GM12878 (cell line): Measurements from ENCODE around the gene CLNK. TPM values are rescaled to one million over a fixed set of nuclear protein-coding genes. Genes with fewer than 3 reads are reported as not detected.

Experiments used
- ATAC-seq: fragments of 200-7000 bp; cut with Tn5 transposase; 3 replicates; pipeline ENCODE4 v1.9.1; 2020; ENCODE audit warnings: mild to moderate bottlenecking, moderate library complexity
- BruUV-seq: library from RNA; stranded (reverse); fragments of 400-500 nt; replicated peaks from 2 replicates; lab custom pipeline; 2021; lab: Mats Ljungman, UMichigan
- CTCF ChIA-PET: fragments of 300-600 bp; sonication (Branson Sonifier 250); formaldehyde crosslinking; extraction: SDS; loops from one replicate; lab custom pipeline; 2021; ENCODE audit warnings: inconsistent platforms; lab: Yijun Ruan, JAX
- POLR2A ChIA-PET: fragments of 350-600 bp; formaldehyde crosslinking; extraction: SDS; loops from one replicate; lab custom pipeline; 2021; ENCODE audit warnings: inconsistent platforms; lab: Charles Lee
- RAD21 ChIA-PET: fragments of 300-600 bp; sonication (Branson Sonifier 250); formaldehyde crosslinking; loops from one replicate; lab custom pipeline; 2023; ENCODE audit warnings: antibody characterized with exemption; ENCODE audit not compliant: unreplicated experiment; lab: Charles Lee
- SMC1A ChIA-PET: fragments of 300-600 bp; sonication (Branson Sonifier 250); formaldehyde crosslinking; loops from one replicate; lab custom pipeline; 2023; ENCODE audit not compliant: unreplicated experiment, uncharacterized antibody; lab: Charles Lee
- DNase-seq: peaks from one replicate; pipeline ENCODE4 v3.0.0-alpha.2; 2011; ENCODE audit warnings: low read depth, low spot score
- FAIRE-seq: peaks from 3 replicates; lab custom pipeline; 2011; peaks lifted over from hg19 to GRCh38; lab: Jason Lieb, UNC
- H2AFZ ChIP-seq: 2 replicates; pipeline ENCODE4 v1.6.0; 2011; ENCODE audit warnings: low read depth, low read length, control low read depth; ENCODE audit not compliant: control insufficient read depth
- H3K27ac ChIP-seq: 2 replicates; pipeline ENCODE4 v1.5.1; 2011; ENCODE audit warnings: control low read depth; ENCODE audit not compliant: control insufficient read depth, insufficient read depth
- H3K27me3 ChIP-seq, 2 experiments: replicated peaks in 1 of 2; 2 replicates each; pipeline versions ENCODE4 v1.6.0 to v1.6.1; 2011; ENCODE audit warnings: low read length in 1 of 2; ENCODE audit not compliant: control insufficient read depth in 2 of 2, insufficient read depth in 2 of 2
- H3K36me3 ChIP-seq, 2 experiments: 2 replicates each; pipeline ENCODE4 v1.5.1; 2011; ENCODE audit warnings: low read length in 1 of 2; ENCODE audit not compliant: control insufficient read depth in 2 of 2, insufficient read depth in 2 of 2
- H3K4me1 ChIP-seq: 2 replicates; pipeline ENCODE4 v1.6.1; 2011; ENCODE audit warnings: mild to moderate bottlenecking, low read length, moderate library complexity, mixed read lengths; ENCODE audit not compliant: control insufficient read depth, insufficient read depth
- H3K4me2 ChIP-seq: 2 replicates; pipeline ENCODE4 v1.6.0; 2011; ENCODE audit warnings: control low read depth; ENCODE audit not compliant: control insufficient read depth, insufficient read depth
- H3K4me3 ChIP-seq: fragments of 200-600 bp; sonication (generic); 2 replicates; pipeline ENCODE4 v1.5.1; 2016
- H3K79me2 ChIP-seq: 2 replicates; pipeline ENCODE4 v1.6.0; 2011; ENCODE audit warnings: low read length; ENCODE audit not compliant: control insufficient read depth, insufficient read depth
- H3K9ac ChIP-seq: 2 replicates; pipeline ENCODE4 v1.8.0; 2011; ENCODE audit warnings: low read length, control low read depth, mixed read lengths; ENCODE audit not compliant: control insufficient read depth, insufficient read depth
- H3K9me3 ChIP-seq: replicated peaks from 3 replicates; pipeline ENCODE4 v1.5.1; 2011; ENCODE audit warnings: mild to moderate bottlenecking, low read length; ENCODE audit not compliant: control insufficient read depth, insufficient read depth
- H4K20me1 ChIP-seq: 2 replicates; pipeline ENCODE4 v1.6.0; 2011; ENCODE audit not compliant: control insufficient read depth, insufficient read depth
- BMI1 ChIP-seq: fragments of 450-650 bp; IDR thresholded peaks from 2 replicates; pipeline ENCODE4 v1.6.1; 2016; ENCODE audit warnings: mild to moderate bottlenecking, moderate library complexity, borderline replicate concordance
- CBFB ChIP-seq: IDR thresholded peaks from 2 replicates; pipeline ENCODE4 v1.6.1; 2016; ENCODE audit warnings: antibody characterized with exemption, low read depth
- CBX5 ChIP-seq: sonication (generic); IDR thresholded peaks from 2 replicates; pipeline ENCODE4 v1.6.1; 2016; ENCODE audit warnings: low read depth, moderate library complexity, mild to moderate bottlenecking, inconsistent platforms
- MAX ChIP-seq: IDR thresholded peaks from 2 replicates; pipeline ENCODE4 v1.6.1; 2012; ENCODE audit warnings: low read depth, low read length, improper control_type of control experiment
- MYB ChIP-seq: fragments of 150-350 bp; IDR thresholded peaks from 2 replicates; pipeline ENCODE4 v1.6.1; 2014; ENCODE audit warnings: mild to moderate bottlenecking, low read depth, low read length, borderline replicate concordance
- NRF1 ChIP-seq: conservative IDR thresholded peaks from 2 replicates; pipeline ENCODE4 v1.6.1; 2011; ENCODE audit warnings: mild to moderate bottlenecking, low read depth, low read length, improper control_type of control experiment
- PML ChIP-seq: IDR thresholded peaks from 2 replicates; pipeline ENCODE4 v1.6.1; 2012; ENCODE audit warnings: low read length, inconsistent platforms
- POLR2AphosphoS2 ChIP-seq: IDR thresholded peaks from 2 replicates; pipeline ENCODE4 v1.6.1; 2011; ENCODE audit warnings: low read depth, mild to moderate bottlenecking, low read length, improper control_type of control experiment, moderate library complexity
- SMAD1 ChIP-seq: fragments of 450-650 bp; IDR thresholded peaks from 2 replicates; pipeline ENCODE4 v1.6.1; 2018; ENCODE audit warnings: mild to moderate bottlenecking, low read depth; ENCODE audit not compliant: partially characterized antibody
- SPI1 ChIP-seq: IDR thresholded peaks from 2 replicates; pipeline ENCODE4 v1.6.1; 2011; ENCODE audit warnings: low read depth, mild to moderate bottlenecking, low read length, moderate library complexity, borderline replicate concordance; ENCODE audit not compliant: insufficient read depth
- TCF3 ChIP-seq: IDR thresholded peaks from 2 replicates; pipeline ENCODE4 v1.6.1; 2012; ENCODE audit warnings: low read depth, mild to moderate bottlenecking, low read length, borderline replicate concordance; ENCODE audit not compliant: insufficient read depth
- ZNF217 ChIP-seq: fragments of 450-650 bp; IDR thresholded peaks from 2 replicates; pipeline ENCODE4 v1.6.1; 2017; ENCODE audit warnings: antibody characterized with exemption, mild to moderate bottlenecking
- WGBS: methylation state at CpG from one replicate; pipeline ENCODE4 v1.1.6; 2016; ENCODE audit warnings: low lambda C conversion rate; ENCODE audit not compliant: insufficient replicate concordance, insufficient coverage; ENCODE audit errors: missing lambda C conversion rate; 5-methylcytosine and 5-hydroxymethylcytosine counted together
- in situ Hi-C: fragments of 300-500 bp; cut with MboI; formaldehyde crosslinking; loops from 9 replicates; pipeline ENCODE4 v1.14.3; 2018; ENCODE audit warnings: mixed read lengths
- intact Hi-C: fragments of 100-400 bp; cut with micrococcal nuclease; formaldehyde crosslinking; loops from one replicate; pipeline ENCODE4 v1.14.2; 2022; ENCODE audit not compliant: unreplicated experiment
- polyA plus RNA-seq, 11 experiments: library from polyadenylated mRNA; depleted of rRNA in 4 of 11; unstranded in 6 of 11; stranded (reverse) in 5 of 11; fragments of >200 nt; fragmentation: Nextera tagmentation in 4 of 11; fragmentation: Illumina TruSeq in 1 of 11; extraction: Ambion mirVana in 4 of 11; extraction: Trizol in 1 of 11; gene quantifications; 1 replicate in 1 of 11; 2 replicates in 10 of 11; pipeline versions ENCODE4 v1.2.1 to v1.2.3, GENCODE V29; 2011 to 2016; ENCODE audit warnings: inconsistent platforms in 2 of 11, missing spikeins in 2 of 11, low read depth in 1 of 11
- total RNA-seq, 4 experiments: library from RNA; depleted of rRNA in 3 of 4; stranded (reverse); fragments of >200 nt in 3 of 4; fragmentation: Illumina TruSeq in 1 of 4; extraction: Trizol in 1 of 4; gene quantifications; 2 replicates each; pipeline versions ENCODE4 v1.2.1 to v1.2.3, GENCODE V29; 2013 to 2021
- TF ChIP-seq, protein P1 (sequence below): fragments of 450-650 bp; IDR thresholded peaks from 2 replicates; pipeline ENCODE4 v1.6.1; 2017; ENCODE audit warnings: low read depth, mild to moderate bottlenecking, moderate library complexity
- TF ChIP-seq, protein P2 (sequence below): fragments of 150-350 bp; IDR thresholded peaks from 2 replicates; pipeline ENCODE4 v1.6.1; 2016; ENCODE audit warnings: low read depth, low read length

CLNK gene
- total and polyA plus RNA-seq, 10 of the 15 experiments (the other 5 are each of a cell fraction or from before 2014, with no cell fraction given), result 2.1 to 14.3 (median 2.7) TPM

- ATAC-seq, result no peak
- H3K27ac ChIP-seq, result no peak overlapping the region
- DNase-seq, result no peak
- CTCF ChIA-PET, result interaction anchor here (2.1 kb wide), 1 partner anchor 273 kb away, joined by 4 read pairs; no protein-coding TSS in a partner anchor
- no peaks in the 10 kb centered on the region for H4K20me1 ChIP-seq
- H3K4me2 ChIP-seq, result no peak overlapping the region
- TF ChIP-seq SPI1 (no peak), TCF3 (no peak), SMAD1 (no peak), MYB (no peak), NRF1 (no peak), CBFB (no peak), POLR2AphosphoS2 (no peak), BMI1 (no peak), ZNF217 (no peak), CBX5 (no peak), PML (no peak), MAX (no peak)
- TF ChIP-seq, protein P1, sequence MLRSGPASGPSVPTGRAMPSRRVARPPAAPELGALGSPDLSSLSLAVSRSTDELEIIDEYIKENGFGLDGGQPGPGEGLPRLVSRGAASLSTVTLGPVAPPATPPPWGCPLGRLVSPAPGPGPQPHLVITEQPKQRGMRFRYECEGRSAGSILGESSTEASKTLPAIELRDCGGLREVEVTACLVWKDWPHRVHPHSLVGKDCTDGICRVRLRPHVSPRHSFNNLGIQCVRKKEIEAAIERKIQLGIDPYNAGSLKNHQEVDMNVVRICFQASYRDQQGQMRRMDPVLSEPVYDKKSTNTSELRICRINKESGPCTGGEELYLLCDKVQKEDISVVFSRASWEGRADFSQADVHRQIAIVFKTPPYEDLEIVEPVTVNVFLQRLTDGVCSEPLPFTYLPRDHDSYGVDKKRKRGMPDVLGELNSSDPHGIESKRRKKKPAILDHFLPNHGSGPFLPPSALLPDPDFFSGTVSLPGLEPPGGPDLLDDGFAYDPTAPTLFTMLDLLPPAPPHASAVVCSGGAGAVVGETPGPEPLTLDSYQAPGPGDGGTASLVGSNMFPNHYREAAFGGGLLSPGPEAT, result no peak
- TF ChIP-seq, protein P2, sequence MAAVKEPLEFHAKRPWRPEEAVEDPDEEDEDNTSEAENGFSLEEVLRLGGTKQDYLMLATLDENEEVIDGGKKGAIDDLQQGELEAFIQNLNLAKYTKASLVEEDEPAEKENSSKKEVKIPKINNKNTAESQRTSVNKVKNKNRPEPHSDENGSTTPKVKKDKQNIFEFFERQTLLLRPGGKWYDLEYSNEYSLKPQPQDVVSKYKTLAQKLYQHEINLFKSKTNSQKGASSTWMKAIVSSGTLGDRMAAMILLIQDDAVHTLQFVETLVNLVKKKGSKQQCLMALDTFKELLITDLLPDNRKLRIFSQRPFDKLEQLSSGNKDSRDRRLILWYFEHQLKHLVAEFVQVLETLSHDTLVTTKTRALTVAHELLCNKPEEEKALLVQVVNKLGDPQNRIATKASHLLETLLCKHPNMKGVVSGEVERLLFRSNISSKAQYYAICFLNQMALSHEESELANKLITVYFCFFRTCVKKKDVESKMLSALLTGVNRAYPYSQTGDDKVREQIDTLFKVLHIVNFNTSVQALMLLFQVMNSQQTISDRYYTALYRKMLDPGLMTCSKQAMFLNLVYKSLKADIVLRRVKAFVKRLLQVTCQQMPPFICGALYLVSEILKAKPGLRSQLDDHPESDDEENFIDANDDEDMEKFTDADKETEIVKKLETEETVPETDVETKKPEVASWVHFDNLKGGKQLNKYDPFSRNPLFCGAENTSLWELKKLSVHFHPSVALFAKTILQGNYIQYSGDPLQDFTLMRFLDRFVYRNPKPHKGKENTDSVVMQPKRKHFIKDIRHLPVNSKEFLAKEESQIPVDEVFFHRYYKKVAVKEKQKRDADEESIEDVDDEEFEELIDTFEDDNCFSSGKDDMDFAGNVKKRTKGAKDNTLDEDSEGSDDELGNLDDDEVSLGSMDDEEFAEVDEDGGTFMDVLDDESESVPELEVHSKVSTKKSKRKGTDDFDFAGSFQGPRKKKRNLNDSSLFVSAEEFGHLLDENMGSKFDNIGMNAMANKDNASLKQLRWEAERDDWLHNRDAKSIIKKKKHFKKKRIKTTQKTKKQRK, result no peak
- 69% methylated on average over 13 of the region's 13 CpGs for WGBS
- no peaks in the 10 kb centered on the region for H3K4me1 ChIP-seq
- POLR2A ChIA-PET, result no interaction called here
- intact Hi-C loops (loop anchor here (5.0 to 10.0 kb wide), 2 partner anchors 184 to 446 kb away; no protein-coding TSS in a partner anchor), in situ Hi-C loops (no loop called here)
- H3K27me3 ChIP-seq, result no peaks in the 10 kb centered on the region
- H3K9ac ChIP-seq, result no peak overlapping the region
- BruUV-seq, result no TSS peak
- SMC1A ChIA-PET, result interaction anchor here (0.6 kb wide), 1 partner anchor 217 kb away, joined by 3 read pairs; no protein-coding TSS in a partner anchor
- no peak overlapping the region for H2AFZ ChIP-seq
- no peaks in the 10 kb centered on the region; the same call in 2 of the 3 replicates for H3K9me3 ChIP-seq
- no peak for FAIRE-seq
- H3K36me3 ChIP-seq, result peaks cover 0 to 2% of the 10 kb centered on the region in 2 experiments; a peak in 2 of 4 replicates
- RAD21 ChIA-PET, result no interaction called here
- no peaks in the 10 kb centered on the region for H3K79me2 ChIP-seq
- H3K4me3 ChIP-seq, result no peak overlapping the region
Measured at GRCh38 chr4:10620935-10621488, 63.6 kb downstream of the CLNK start.
